Astrocyte (in vitro differentiated cells and primary cell): ENCODE measurements around the gene EIF3K.

ENCODE experiments used
- CTCF ChIP-seq: IDR thresholded peaks from 2 replicates; pipeline ENCODE4 v1.5.1; 2011; ENCODE audit warnings: low read depth, mild to moderate bottlenecking, inconsistent platforms, low read length, moderate library complexity; ENCODE audit not compliant: insufficient read depth
- EZH2 ChIP-seq: IDR thresholded peaks from 2 replicates; pipeline ENCODE4 v1.6.1; 2012; ENCODE audit warnings: mild to moderate bottlenecking, low read length, inconsistent platforms; ENCODE audit not compliant: insufficient read depth

GRCh38 chr19:38618590-38619360, at the start of gene EIF3K:
- TF ChIP-seq CTCF, result no peak
- TF ChIP-seq EZH2, result no peak
